DND-41 (cell line): Measurements from ENCODE around the gene ALKBH8.

Source experiments
- ATAC-seq: fragments of 200-7000 bp; cut with Tn5 transposase; 3 replicates; pipeline ENCODE4 v1.9.1; 2021; ENCODE audit warnings: low read depth; ENCODE audit not compliant: insufficient read depth
- DNase-seq: peaks from one replicate; pipeline ENCODE4 v3.0.0-alpha.2; 2020
- H2AFZ ChIP-seq: 2 replicates; pipeline ENCODE4 v1.6.0; 2012; ENCODE audit warnings: low read depth, low read length
- H3K27ac ChIP-seq: 2 replicates; pipeline ENCODE4 v1.5.1; 2012; ENCODE audit warnings: low read length, inconsistent platforms
- H3K27me3 ChIP-seq: fragments of 200-600 bp; sonication (generic); 2 replicates; pipeline ENCODE4 v1.6.0; 2012; ENCODE audit warnings: low read length, mild to moderate bottlenecking, inconsistent platforms; ENCODE audit not compliant: insufficient read depth, poor library complexity
- H3K36me3 ChIP-seq: 2 replicates; pipeline ENCODE4 v1.5.1; 2012; ENCODE audit warnings: low read length, inconsistent platforms; ENCODE audit not compliant: insufficient read depth
- H3K4me1 ChIP-seq: 2 replicates; pipeline ENCODE4 v1.5.1; 2012; ENCODE audit warnings: mild to moderate bottlenecking, low read length; ENCODE audit not compliant: insufficient read depth
- H3K4me2 ChIP-seq: 2 replicates; pipeline ENCODE4 v1.6.0; 2012; ENCODE audit warnings: mild to moderate bottlenecking, moderate library complexity, low read length, inconsistent platforms; ENCODE audit not compliant: insufficient read depth
- H3K4me3 ChIP-seq, 2 experiments: fragments of 200-600 bp in 1 of 2; shearing (Covaris generic) in 1 of 2; 2 replicates each; pipeline ENCODE4 v1.5.1; 2012 to 2016; ENCODE audit warnings: inconsistent platforms in 2 of 2, low read length in 2 of 2, mild to moderate bottlenecking in 2 of 2, low read depth in 1 of 2, moderate library complexity in 1 of 2
- H3K79me2 ChIP-seq: 2 replicates; pipeline ENCODE4 v1.6.0; 2012; ENCODE audit warnings: low read length, inconsistent platforms; ENCODE audit not compliant: insufficient read depth
- H3K9ac ChIP-seq: 2 replicates; pipeline ENCODE4 v1.6.0; 2012; ENCODE audit warnings: low read depth, mild to moderate bottlenecking, inconsistent platforms, low read length, moderate library complexity
- H3K9me3 ChIP-seq: 2 replicates; pipeline ENCODE4 v1.5.1; 2012; ENCODE audit warnings: low read length, moderate library complexity, mild to moderate bottlenecking, inconsistent platforms; ENCODE audit not compliant: insufficient read depth, severe bottlenecking
- H4K20me1 ChIP-seq: 2 replicates; pipeline ENCODE4 v1.6.0; 2012; ENCODE audit warnings: low read length; ENCODE audit not compliant: insufficient read depth
- EZH2 ChIP-seq: IDR thresholded peaks from 3 replicates; pipeline ENCODE4 v1.6.1; 2012; ENCODE audit warnings: borderline replicate concordance, low read depth, mild to moderate bottlenecking, moderate library complexity, low read length, inconsistent platforms; ENCODE audit not compliant: severe bottlenecking
- TF ChIP-seq, protein P1 (sequence below): IDR thresholded peaks from 2 replicates; pipeline ENCODE4 v1.5.1; 2012; ENCODE audit warnings: borderline replicate concordance, low read length, moderate library complexity, mild to moderate bottlenecking; ENCODE audit not compliant: poor library complexity, severe bottlenecking; ENCODE audit errors: extremely low read depth

The ALKBH8 gene

DNA sequence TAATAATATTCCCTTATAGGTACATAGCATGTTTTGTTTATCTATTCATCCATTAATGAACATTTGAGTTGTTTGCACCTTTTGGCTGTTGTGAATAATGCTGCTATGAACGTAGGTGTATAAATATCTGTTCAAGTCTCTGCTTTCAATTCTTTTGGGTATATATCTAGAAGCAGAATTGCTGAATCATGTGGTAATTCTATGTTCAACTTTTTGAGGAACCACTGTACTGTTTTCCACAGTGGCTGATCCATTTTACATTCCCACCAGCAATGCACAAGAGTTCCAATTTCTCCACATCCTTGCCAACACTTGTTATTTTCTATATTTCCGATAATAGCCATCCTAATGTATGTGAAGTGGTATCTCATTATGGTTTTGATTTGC is 56.7 kb downstream of the ALKBH8 start:
- H3K4me2 ChIP-seq: no peak overlapping the region
- H4K20me1 ChIP-seq: no peaks in the 10 kb centered on the region
- no peak overlapping the region for H2AFZ ChIP-seq
- H3K4me3 ChIP-seq: no peak overlapping the region
- no peaks in the 10 kb centered on the region for H3K79me2 ChIP-seq
- DNase-seq (no peak), ATAC-seq (no peak)
- TF ChIP-seq, protein P1, sequence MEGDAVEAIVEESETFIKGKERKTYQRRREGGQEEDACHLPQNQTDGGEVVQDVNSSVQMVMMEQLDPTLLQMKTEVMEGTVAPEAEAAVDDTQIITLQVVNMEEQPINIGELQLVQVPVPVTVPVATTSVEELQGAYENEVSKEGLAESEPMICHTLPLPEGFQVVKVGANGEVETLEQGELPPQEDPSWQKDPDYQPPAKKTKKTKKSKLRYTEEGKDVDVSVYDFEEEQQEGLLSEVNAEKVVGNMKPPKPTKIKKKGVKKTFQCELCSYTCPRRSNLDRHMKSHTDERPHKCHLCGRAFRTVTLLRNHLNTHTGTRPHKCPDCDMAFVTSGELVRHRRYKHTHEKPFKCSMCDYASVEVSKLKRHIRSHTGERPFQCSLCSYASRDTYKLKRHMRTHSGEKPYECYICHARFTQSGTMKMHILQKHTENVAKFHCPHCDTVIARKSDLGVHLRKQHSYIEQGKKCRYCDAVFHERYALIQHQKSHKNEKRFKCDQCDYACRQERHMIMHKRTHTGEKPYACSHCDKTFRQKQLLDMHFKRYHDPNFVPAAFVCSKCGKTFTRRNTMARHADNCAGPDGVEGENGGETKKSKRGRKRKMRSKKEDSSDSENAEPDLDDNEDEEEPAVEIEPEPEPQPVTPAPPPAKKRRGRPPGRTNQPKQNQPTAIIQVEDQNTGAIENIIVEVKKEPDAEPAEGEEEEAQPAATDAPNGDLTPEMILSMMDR: no peak
- no peak for TF ChIP-seq EZH2
- peaks cover 19% of the 10 kb centered on the region for H3K36me3 ChIP-seq
- H3K9ac ChIP-seq: no peak overlapping the region
- no peaks in the 10 kb centered on the region for H3K27me3 ChIP-seq
- no peaks in the 10 kb centered on the region for H3K4me1 ChIP-seq
- no peaks in the 10 kb centered on the region for H3K9me3 ChIP-seq
- H3K27ac ChIP-seq: no peak overlapping the region

DNA sequence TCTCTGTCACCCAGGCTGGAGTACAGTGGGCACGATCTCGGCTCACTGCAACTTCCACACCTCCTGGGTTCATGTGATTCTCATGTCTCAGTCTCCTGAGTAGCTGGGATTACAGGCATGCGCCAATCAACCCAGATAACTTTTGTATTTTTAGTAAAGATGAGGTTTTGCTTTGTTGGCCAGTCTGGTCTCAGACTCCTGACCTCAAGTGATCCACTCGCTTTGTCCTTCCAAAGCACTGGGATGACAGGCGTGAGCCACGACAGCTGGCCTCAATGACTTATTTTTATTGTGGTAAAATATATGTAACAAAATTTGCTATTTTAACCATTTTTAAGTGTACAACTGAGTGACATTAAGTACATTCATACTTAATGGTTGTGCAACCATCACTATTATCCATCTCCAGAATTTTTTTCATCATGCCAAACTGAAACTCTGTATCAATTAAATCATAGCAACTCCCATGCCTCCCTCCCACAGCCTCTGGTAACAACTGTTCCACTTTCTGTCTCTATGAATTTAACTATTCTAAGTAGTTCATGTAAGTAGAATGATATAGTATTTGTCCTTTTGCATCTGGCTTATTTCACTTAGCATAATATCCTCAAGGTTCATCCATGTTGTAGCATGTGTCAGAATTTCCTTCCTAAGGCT is 57.2 kb downstream of the ALKBH8 start:
- DNase-seq: no peak

DNA sequence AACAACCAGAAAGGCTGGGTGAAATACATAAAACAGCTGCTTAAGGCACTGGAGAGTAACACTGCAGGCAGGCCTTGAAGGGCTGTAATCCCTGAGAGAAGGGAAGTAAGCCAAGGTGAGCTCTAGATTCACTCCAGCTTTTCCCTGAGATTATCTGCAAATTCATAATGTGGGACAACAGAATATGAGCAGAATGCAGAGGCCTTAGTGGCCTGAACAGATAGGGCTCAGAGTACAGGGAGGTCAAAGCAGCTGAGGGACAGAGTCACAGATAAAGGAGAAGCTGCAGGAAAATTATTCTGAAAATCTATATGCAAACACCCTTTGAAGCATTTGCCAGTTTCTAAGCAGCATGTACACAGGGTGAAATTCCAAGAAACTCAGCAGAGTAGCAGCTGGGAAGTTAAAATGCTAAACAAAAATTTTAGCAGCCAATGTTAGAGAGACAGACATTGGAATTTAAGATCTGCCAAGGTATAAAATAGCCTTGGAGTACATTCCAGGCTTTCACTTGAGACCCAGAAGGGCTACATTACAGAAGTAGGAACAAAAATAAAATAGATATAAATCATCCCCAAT is 59.8 kb downstream of the ALKBH8 start:
- Histone ChIP-seq H2AFZ (no peak overlapping the region), H3K9me3 (peaks cover 8% of the 10 kb centered on the region), H4K20me1 (no peaks in the 10 kb centered on the region), H3K36me3 (peaks cover 44% of the 10 kb centered on the region), H3K4me1 (no peaks in the 10 kb centered on the region), H3K79me2 (no peaks in the 10 kb centered on the region), H3K4me2 (no peak overlapping the region), H3K9ac (no peak overlapping the region), H3K27ac (no peak overlapping the region), H3K27me3 (no peaks in the 10 kb centered on the region), H3K4me3 (no peak overlapping the region)
- TF ChIP-seq, protein P1: no peak
- TF ChIP-seq EZH2: no peak
- ATAC-seq (no peak), DNase-seq (no peak)

More for the DNA sequence above, 57.2 kb downstream of the ALKBH8 start:
- Histone ChIP-seq H3K27me3 (no peaks in the 10 kb centered on the region), H2AFZ (no peak overlapping the region), H3K9me3 (no peaks in the 10 kb centered on the region), H3K27ac (no peak overlapping the region), H3K4me1 (no peaks in the 10 kb centered on the region), H3K36me3 (peaks cover 24% of the 10 kb centered on the region), H3K4me3 (no peak overlapping the region), H4K20me1 (no peaks in the 10 kb centered on the region), H3K79me2 (no peaks in the 10 kb centered on the region), H3K9ac (no peak overlapping the region), H3K4me2 (no peak overlapping the region)
- ATAC-seq: no peak
- TF ChIP-seq, protein P1: no peak
- no peak for TF ChIP-seq EZH2
